Stimulated activated CD4-positive, alpha-beta T cell treated with anti-CD3 and anti-CD28 coated beads, Interleukin-15, amount 100 ng/mL, for 48 hours (primary cell): ENCODE measurements around the gene ZNF839.
"Not testable (repeated sequence)": the region's sequence is repeated elsewhere in the genome, so short reads cannot be mapped to it uniquely, and the experiment has no call there.

Source experiments
- DNase-seq, 2 donors: peaks; one replicate each; pipeline ENCODE4 v3.0.0-alpha.2; 2020; ENCODE audit warnings: low read depth in 2 of 2

ZNF839 gene

GRCh38 chr14:102314242-102315011 is 5.1 kb upstream of the ZNF839 start:
- DNase-seq = peak; percentile 64 to 74

DNA sequence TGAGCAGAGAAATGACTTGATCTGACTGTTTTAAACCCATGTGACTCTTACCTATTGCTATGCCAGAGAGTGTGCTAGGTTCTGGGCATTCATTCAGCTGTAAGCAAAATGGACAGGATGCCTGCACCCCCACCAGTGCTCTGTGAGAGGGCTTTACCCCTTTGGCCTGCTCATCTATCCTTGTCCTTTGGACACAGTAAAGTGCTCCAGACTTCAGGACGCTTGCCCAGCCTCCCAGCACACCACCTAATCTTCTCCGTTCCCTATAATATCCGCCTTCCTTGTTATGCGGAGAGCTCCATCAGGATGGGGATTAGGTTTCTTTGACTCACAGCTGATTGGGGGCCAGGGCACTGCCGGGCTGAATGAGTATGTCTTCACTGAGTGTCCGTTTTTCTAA is 4.4 kb upstream of the ZNF839 start:
- no peak for DNase-seq

DNA sequence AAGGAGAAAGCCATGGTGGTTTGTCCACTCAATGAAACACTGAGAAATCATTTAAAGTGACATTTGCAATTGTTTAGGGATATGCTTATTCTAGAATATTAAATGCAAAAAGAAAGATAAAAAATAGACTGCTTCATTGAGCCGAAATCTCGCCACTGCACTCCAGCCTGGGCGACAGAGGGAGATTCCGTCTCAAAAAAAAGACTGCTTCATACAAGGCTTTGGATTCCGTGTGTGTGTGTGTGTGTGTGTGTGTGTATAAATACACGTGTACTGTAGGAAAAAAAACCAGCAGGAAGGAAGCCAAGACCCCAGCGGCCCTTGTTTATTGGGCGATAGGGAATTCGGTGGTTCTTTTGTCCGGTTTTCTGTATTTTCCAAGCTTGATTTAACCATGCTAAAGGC is 3.2 kb upstream of the ZNF839 start:
- DNase-seq = no peak

DNA sequence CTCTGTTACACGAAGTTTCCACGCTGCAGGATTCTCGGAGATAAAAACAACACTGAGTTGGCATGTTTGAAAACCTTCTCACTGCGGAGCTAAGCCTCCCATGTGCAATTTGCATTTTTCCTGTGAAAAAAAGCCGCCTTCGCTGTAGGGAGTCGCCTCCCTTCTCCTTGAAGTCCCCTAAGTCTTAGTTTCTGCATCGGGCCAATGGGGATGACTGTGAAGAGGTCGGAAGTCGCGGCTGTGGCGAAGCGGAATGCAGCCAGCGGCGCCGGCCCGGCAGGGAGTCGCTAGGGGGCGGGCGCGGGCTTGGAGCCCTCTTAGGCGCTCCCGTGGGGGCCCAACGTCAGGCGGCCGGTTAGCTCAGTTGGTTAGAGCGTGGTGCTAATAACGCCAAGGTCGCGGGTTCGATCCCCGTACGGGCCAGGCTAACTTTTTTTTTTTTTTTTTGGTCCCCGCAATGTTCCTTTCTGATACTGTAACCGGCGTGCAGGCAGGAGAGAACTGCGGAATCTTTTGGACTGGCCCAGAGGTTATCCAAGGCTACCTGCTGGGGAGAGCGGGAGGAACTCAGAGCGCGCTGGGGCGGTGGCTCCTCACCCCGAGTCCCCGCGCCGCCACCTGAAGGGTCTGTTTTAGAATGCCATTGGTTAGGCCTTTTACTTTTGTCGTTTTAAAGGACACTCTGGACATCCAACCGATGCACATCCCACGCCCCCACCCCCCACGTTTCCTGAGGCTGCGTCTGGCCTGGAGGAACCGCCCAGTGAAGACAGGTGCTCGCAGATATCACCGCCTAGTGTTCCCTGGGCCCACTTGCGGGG is 2.6 kb upstream of the ZNF839 start:
- peak; percentile 87 to 89 for DNase-seq

- DNase-seq = peak; percentile 33 to 35
These were observed 1.8 kb upstream of the ZNF839 start for GRCh38 chr14:102317564-102318248.

DNA sequence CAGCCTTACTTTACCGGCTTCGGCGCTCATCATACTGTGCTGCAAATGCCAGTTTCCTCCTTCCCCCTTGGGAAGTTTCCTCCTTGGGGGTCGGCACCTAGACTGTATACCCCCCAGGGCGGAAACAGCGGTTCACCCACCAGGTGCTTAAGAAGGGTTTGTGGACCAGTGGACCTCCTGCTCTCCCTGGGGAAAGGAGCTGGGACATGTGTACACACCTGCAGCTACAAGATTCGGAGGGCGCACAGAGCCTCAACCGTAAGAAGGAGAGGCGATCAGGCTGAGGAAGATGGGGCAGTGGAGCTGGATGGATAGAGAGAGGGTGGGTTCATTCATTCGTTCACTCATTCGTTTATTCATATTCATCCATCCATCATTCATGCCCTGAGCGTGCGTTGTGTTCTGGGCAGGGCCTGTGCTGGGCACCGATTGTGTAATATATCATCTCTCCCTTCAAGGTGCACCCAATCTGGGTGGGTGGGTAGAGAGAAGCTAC is 717 bp upstream of the ZNF839 start:
- DNase-seq = no peak

GRCh38 chr14:102320033-102320660 is 601 bp downstream of the ZNF839 start:
- DNase-seq = peak; percentile 13 to 15

DNA sequence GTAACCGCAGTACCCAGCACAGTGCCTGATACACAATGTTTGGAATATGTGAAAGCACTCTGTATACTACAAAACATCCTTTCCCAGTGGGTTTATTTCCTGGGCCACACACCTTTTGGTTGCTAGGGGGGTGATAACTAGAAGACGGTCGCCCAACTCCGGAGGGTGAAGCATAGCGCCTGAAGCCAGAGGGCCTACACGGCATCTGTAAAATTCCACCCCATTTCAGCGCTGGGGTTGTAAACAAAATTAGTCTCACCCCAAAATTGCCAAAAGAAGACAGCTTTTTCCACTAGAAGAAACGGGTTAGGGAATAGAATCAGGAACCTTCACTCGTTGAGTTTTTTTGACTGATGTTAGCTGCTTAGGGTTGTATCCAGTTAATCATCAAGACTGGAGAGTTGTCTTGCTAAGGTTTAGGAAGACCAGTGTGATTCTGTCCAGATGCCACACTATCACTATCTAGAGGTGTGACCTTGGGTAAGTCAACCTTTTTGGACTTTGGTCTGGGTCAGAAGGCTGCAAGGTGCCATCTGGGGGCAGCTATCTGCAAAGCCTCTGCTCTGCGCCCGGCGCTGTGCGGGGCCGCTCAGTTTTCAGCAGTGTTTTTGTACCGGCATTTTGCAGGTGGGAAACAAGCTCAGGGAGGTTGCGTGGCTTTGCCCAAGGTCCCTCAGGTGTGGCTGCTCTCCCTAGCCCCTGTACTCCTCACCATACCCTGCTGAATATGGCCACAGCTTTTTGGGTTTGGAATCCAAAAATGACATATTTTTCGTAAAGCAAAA is 1.3 kb downstream of the ZNF839 start:
- no peak for DNase-seq

DNA sequence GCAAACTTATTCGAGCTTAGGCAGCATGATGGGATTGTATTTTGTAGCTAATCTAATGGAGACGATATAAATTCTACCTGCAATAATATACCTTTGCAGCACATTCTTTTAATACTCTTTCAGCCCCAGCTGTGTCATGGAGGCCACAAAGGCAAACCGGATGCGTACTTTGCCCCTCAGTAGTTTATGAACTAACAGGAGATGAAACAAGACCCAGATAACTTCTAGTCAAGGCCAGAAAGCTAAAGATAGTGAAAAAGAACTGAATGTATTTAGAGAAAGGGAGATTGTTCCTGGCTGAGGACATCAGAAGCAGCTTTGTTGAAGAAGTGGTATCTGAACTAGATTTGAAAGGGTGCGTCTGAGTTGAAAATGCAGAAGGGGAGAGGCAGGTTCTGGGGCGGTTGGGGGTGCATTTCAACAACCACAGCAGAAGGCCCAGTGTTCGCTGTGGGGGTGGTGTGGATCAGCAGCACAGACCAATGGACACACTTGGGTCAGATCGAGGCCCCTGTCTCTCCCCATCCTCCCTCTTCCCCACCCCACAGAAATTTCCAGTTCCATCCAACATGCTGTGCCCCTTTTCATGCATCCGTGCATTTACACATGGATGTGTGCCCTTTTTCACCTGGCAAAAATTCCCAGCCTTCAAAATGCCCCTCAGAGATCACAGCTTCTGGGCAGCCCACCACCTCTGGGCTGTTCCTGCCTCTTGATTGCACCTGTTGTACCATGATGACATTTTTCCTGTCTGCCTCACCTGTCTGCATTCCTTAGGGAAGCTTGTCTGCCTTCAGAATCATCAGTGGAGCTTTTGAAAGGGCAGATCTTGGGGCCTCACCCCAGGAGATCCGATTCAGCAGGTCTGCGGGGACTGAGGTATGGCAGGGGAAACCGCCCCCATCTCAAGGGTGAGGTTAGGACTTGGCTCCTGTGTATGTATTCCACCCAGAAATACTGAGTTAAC is 2.2 kb downstream of the ZNF839 start:
- DNase-seq = no peak

DNA sequence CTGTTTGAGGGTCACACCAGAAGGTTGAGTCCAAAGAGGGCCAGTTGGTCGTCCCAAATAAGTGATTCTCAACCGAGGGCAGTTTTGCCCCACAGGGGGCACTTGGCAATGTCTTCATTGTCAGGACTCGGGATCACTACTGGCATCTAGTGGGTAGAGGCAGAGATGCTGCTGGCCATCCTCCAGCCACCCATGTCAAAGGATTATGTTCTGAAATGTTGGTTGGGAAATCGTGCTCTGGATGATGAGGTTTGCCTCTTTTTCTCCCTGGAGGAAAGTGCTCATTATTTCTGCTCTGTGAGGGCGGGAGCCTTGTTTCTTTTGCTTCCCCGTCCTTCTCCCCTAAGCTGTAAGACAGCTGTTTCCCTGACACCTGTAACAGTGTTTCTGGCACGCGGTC is 3.6 kb downstream of the ZNF839 start:
- DNase-seq = no peak

- DNase-seq = no peak
These were observed 6.3 kb downstream of the ZNF839 start for GRCh38 chr14:102325791-102326345.

DNA sequence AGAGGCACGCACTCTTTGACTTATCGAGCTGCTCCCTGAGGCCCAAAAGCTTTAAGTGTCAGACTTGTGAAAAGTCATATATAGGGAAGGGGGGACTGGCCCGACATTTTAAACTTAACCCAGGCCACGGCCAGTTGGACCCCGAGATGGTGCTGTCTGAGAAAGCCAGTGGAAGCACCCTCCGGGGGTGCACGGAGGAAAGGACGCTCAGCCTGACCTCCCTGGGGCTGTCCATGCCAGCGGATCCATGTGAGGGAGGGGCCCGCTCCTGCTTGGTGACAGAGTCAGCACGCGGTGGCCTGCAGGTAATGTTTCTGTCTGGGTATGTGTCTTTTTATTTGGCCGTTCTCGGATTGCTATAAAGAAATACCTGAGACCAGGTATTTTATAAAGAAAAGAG is 7.0 kb downstream of the ZNF839 start:
- DNase-seq = no peak

GRCh38 chr14:102329381-102329780 is 9.8 kb downstream of the ZNF839 start:
- not testable (repeated sequence) for DNase-seq

- DNase-seq = no peak
These were observed 11.3 kb downstream of the ZNF839 start for GRCh38 chr14:102330806-102331205.

DNA sequence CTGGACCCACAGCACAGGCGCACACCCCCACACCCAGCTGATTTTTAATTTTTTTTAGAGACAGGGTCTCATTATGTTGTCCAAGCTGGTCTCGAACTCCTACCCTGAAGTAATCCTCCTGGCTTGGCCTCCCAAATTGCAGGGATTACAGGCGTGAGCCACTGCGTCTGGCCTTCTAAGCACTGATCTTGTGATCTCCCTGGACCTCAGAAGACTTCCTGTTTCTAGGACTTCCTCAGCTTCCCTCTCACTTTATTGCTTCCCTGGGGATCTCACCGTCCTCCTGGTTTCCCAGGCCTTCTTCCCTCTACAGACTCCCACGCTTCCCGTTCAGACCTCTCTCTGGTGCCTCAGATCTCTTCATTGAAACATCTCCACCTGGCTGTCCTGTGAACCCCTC is 13.8 kb downstream of the ZNF839 start:
- DNase-seq = no peak

DNA sequence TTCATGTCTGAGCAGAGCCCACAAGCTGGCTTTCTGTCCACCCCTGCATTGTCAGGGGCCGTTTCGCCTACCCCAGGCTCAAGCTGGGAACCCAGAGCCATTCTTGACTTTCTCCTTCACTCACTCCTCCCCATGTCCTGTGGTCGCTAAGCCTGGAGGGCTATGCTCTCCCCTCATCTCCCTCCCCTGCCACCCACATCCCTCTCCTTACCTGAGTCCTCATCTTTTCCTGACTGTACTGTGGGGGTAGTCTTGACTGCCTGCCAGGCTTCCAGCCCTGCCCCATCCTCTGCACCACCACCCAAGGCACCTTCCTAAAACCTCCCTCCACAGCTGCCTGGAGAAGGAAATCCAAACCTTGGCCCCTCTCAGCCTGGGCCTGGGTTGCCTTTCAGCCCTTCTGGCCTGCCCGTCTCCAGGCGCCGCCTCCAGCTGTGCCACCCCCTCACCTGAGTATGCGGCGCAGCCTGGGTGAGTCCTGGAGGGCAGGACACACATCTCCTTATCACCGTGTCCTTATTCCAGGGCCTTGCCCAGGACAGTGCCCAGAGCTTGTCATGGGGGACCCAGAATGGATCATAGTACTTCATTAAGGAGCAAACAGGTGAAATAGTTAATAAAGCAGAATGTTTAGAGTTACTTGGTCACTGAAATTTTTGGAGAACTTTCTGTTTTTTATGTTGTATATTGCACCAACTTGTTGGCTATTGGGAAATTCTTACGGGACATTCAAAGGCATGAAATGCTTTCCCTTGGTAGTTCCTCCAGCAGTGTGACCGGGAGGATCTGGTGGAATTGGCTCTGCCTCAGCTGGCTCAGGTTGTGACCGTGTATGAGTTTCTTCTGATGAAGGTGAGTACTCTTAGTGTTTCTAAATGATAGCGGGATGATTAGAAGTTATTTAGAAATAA is 14.5 kb downstream of the ZNF839 start:
- DNase-seq = no peak

GRCh38 chr14:102335163-102335562 is 15.6 kb downstream of the ZNF839 start:
- no peak for DNase-seq

DNA sequence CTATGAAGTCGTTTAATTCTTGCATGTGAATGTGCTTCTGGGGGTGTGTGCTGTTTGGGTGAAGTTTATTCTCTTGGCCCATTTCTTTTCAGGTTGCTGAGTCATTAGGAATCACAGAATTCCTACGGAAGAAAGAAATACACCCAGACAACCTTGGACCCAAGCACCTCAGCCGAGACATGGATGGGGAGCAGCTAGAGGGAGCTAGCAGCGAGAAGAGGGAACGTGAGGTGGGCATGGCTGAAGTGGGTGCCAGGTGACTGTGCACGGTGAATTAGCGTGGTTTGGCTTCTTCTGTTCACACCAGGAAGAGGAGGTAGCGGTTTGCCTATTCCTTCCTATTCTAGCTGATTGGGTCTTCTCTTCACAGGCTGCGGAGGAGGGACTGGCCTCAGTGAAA is 19.2 kb downstream of the ZNF839 start:
- DNase-seq = no peak
